ENCODE data around the gene SLC22A16.

SLC22A16 gene

GRCh38 chr6:110401585-110402176 is 74.7 kb downstream of the SLC22A16 start:
- DNase-seq (ENCODE audit: low spot score) = no peak

DNA sequence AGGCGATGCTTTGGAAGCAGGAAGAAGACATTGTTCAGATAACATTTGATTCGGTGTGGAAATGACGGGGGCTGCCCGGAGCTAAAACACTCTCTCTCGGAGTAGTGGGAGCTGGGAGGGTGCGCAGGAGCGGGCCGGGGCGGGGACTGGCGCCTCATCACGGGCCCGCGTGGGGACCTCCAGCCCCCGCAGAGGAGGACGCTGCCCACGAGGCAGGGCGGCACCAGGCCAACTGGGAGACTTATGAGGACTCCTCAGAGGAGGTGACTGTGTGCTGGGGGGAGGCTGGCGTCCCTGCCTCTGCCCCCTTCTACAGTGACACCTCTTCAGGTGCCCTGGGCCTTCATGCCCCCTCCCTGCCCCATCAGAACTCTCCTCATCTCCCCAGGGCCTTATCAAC is 76.2 kb downstream of the SLC22A16 start:
- DNase-seq (ENCODE audit: low spot score) = no peak

DNA sequence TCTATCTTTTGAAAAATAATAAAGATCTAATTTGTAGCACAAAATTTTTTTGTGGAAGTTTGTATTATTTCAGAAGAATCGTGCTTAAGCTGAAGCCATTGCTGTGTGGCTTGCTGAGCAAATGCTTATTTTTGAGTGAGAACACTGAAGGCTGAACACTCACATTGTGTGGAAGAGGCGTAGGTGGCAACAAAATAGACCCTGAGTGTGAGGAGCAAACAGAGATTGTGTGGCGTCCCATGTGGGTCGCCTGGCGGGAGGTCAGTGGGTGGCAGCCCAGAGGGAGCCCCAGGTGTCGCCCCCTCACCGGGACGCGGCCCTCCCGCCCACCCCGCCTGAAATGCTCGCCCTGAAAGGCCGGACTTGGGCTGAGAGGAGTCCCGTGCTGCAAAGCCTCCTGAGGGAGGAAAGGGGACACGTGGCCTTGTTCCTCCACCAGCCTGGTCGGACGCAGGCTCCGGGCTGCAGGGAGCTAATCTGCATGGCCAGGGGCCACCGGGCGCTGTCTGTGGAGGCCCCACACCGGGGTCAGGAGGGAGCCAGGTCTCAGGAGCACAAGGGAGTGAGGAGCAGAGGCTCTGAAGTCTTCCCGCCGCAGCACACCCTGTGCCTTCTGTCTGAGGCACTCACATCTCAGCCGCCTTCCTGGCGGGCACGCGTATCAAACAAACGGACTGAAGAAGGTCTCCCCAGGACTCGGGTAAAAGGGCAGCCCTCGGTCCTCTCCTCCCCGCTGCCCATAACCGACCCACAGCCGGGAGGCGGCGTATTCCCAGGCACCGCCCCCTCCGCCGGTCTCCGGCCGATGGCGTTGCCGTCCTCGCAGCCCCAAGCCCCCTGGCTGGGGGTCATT is 77.0 kb downstream of the SLC22A16 start:
- DNase-seq (ENCODE audit: low spot score) = no peak

DNA sequence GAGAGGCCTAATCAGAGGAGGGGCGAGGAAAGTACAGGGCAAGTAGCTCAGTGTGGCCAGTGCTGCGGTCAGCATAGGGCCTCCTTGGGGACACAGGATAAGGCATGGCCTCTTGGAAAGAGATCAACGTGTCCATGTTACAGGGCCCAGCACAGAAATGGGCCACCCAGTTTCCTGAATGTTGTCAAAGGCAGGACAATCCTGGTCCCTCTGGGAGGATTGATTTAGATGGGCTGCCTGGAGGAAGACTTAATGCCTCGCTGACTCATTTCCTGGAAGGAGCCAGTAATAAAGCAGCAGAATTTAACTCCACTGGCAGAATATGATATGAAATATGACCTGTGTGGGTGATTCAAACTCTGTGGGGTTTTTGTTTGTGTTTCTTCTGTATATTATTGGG is 77.6 kb downstream of the SLC22A16 start:
- DNase-seq (ENCODE audit: low spot score) = no peak

GRCh38 chr6:110395221-110395620 is 81.2 kb downstream of the SLC22A16 start:
- DNase-seq (ENCODE audit: low spot score) = no peak

DNA sequence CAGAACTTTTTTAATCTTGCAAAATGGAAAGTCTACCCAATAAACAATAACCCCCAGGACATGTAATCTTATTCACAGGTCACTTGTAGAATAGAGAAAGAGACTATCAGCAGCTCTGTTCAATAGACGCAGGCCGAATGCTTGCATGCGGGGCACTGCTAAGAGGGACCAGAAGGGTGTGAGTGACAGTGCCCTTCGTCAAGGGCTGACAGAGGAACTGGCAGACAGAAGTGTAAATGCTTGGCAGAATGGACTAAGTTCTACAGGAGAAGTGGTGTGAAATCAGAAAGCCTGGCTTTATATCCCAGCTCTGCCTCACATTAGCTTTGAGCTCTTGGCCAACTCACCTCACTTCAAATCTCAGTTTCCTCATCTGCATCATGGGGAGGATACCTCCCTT is 82.0 kb downstream of the SLC22A16 start:
- DNase-seq (ENCODE audit: low spot score) = no peak

DNA sequence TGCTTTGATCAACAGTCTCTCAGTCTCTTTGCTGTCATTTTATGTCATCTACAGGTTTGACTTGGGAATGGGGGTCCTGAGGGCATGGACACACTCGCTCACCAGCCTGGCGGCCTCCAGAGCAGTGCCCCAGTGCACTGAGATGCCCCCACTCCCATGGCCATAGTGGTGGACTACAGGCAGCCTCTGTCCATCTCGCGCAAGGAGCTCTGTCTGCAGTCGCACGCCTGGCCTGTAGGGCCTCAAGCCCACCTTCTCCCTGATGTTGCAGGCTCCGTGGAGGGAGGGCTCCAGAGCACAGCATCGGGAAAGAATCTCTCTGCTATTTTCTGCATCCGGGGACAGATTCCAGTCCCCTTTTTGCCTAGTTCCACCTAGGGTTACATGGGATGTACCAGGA is 83.7 kb downstream of the SLC22A16 start:
- DNase-seq (ENCODE audit: low spot score) = no peak

GRCh38 chr6:110390404-110390803 is 86.0 kb downstream of the SLC22A16 start:
- no peak for DNase-seq (ENCODE audit: low spot score)

- DNase-seq (ENCODE audit: low spot score) = no peak
These were observed 86.6 kb downstream of the SLC22A16 start for GRCh38 chr6:110389689-110390382.

- no peak for DNase-seq (ENCODE audit: low spot score)
These were observed 88.4 kb downstream of the SLC22A16 start for GRCh38 chr6:110387986-110388385.

DNA sequence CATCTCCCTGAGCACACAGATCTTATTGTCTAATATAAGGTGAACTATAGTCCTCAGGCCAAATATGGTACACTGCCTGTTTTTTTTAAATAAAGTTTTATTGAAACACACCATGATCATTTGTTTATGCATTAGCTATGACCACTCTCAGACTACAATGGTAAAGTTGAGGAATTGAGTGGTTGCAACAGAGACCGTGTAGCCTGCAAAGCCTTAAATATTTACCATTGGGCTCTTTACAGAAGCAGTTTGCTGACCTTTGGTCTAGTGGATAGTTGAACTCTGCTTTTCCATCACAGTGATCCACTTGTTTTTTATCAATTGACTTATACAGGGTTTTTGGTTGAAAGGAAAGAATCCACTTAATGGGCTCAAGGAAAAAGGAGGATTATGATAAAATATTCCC is 91.0 kb downstream of the SLC22A16 start:
- no peak for DNase-seq (ENCODE audit: low spot score)

- DNase-seq (ENCODE audit: low spot score) = no peak
These were observed 97.9 kb downstream of the SLC22A16 start for GRCh38 chr6:110378552-110378951.
